Karpas-422 (cell line): ENCODE measurements around the gene SHD. TPM values are rescaled to one million over a fixed set of nuclear protein-coding genes. Genes with fewer than 3 reads are reported as not detected.
"Not testable (repeated sequence)": the region's sequence is repeated elsewhere in the genome, so short reads cannot be mapped to it uniquely, and the experiment has no call there.

ENCODE experiments used
- DNase-seq: peaks from one replicate; pipeline ENCODE4 v3.0.0-alpha.2; 2015
- H2AFZ ChIP-seq: fragments of 200-600 bp; sonication (generic); 2 replicates; pipeline ENCODE4 v1.6.1; 2014; ENCODE audit warnings: antibody characterized with exemption, low read length, mixed read lengths
- H3K27ac ChIP-seq: fragments of 200-600 bp; sonication (generic); 2 replicates; pipeline ENCODE4 v1.5.1; 2014; ENCODE audit warnings: mild to moderate bottlenecking, low read length, moderate library complexity
- H3K27me3 ChIP-seq: fragments of 200-600 bp; sonication (generic); 2 replicates; pipeline ENCODE4 v1.6.1; 2014; ENCODE audit warnings: low read length, mixed read lengths
- H3K36me3 ChIP-seq: fragments of 200-600 bp; sonication (generic); 2 replicates; pipeline ENCODE4 v1.6.1; 2014; ENCODE audit warnings: low read length, mixed read lengths; ENCODE audit not compliant: insufficient read depth
- H3K4me1 ChIP-seq: fragments of 200-600 bp; sonication (generic); 2 replicates; pipeline ENCODE4 v1.6.1; 2014; ENCODE audit warnings: mild to moderate bottlenecking, low read length, mixed read lengths
- H3K4me2 ChIP-seq: fragments of 200-600 bp; sonication (generic); 2 replicates; pipeline ENCODE4 v1.6.1; 2014; ENCODE audit warnings: low read length, low read depth, mild to moderate bottlenecking; ENCODE audit not compliant: poor library complexity, severe bottlenecking
- H3K4me3 ChIP-seq: fragments of 200-600 bp; sonication (generic); 2 replicates; pipeline ENCODE4 v1.5.1; 2014; ENCODE audit warnings: mild to moderate bottlenecking, antibody characterized with exemption, low read length, mixed read lengths
- H3K79me2 ChIP-seq: fragments of 200-600 bp; sonication (generic); 2 replicates; pipeline ENCODE4 v1.6.1; 2014; ENCODE audit warnings: mild to moderate bottlenecking, low read length, mixed read lengths
- H3K9ac ChIP-seq: fragments of 200-600 bp; sonication (generic); 2 replicates; pipeline ENCODE4 v1.6.0; 2014; ENCODE audit warnings: low read length
- H3K9me2 ChIP-seq: fragments of 200-600 bp; sonication (generic), shearing (Covaris generic); replicated peaks from 2 replicates; pipeline ENCODE4 v1.6.0; 2014; ENCODE audit warnings: mild to moderate bottlenecking, low read length, moderate library complexity; ENCODE audit not compliant: insufficient read depth
- H3K9me3 ChIP-seq: fragments of 300-700, 200-600 bp; sonication (generic); 2 replicates; pipeline ENCODE4 v1.6.1; 2014; ENCODE audit warnings: low read length, mixed read lengths
- H4K20me1 ChIP-seq: fragments of 200-600 bp; sonication (generic); 2 replicates; pipeline ENCODE4 v1.6.1; 2014; ENCODE audit warnings: mild to moderate bottlenecking, antibody characterized with exemption, low read length, low read depth; ENCODE audit not compliant: insufficient read depth
- total RNA-seq: library from RNA; depleted of rRNA; stranded (reverse); fragments of >200 nt; shearing (Covaris generic); gene quantifications from 2 replicates; pipeline ENCODE4 v1.2.3, GENCODE V29; 2014; ENCODE audit warnings: low replicate concordance

Gene SHD
- total RNA-seq, 1 experiment from 2014 or later = not detected

DNA sequence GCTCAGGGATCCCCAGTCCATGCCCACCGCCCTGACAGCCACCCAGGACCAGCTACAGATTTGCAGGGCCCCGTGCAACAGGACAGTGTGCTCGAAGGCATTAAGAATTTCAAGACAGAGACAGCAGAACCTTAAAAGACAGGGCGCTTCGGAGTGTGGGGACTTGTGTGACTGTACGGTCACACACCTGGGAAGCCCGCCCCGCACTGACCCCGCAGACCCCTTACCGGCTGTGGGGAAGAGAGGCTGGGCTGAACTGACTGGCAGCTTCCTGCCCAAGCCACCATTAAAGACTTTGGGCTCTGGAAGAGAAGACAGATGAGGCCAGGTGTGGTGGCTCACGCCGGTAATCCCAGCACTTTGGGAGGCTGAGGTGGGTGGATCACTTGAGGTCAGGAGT is 45.2 kb downstream of the SHD start:
- DNase-seq = no peak
- Histone ChIP-seq H3K4me1 (no peaks in the 10 kb centered on the region), H3K79me2 (no peaks in the 10 kb centered on the region), H3K27ac (no peak overlapping the region), H2AFZ (no peak overlapping the region), H3K9me2 (no peaks in the 10 kb centered on the region), H3K9me3 (peaks cover 13% of the 10 kb centered on the region), H3K4me2 (no peak overlapping the region), H3K27me3 (no peaks in the 10 kb centered on the region), H3K36me3 (no peaks in the 10 kb centered on the region), H3K4me3 (no peak overlapping the region), H4K20me1 (no peaks in the 10 kb centered on the region), H3K9ac (no peak overlapping the region)

DNA sequence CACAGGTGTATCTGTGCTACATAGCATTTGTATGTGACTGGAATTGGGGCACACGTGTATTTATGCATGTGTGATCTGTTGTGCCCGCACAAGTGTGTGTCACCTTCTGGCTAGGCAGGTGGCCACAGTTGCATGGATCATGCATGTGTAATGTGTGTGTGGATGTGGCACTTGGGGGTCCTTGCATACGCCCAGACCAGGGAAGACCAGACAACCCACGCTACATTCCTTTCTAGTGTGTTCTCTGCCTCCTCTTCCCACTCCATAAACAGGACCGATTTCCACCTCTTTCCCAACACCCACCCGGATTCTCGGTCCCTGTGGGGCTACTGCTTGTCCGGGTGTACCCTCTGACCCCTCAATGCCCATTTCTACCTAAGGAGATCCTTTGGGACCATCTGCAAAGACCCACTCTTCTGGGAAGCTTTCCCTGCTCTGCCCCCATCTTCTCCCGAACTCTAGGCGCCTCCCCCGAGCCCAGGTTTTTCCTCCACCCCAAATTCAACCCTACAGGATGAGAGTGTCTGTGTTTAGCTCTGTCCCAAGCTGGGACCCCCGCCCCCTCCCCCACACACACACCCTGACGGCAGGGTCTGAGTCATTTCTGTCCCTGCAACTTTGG is 47.3 kb downstream of the SHD start:
- no peak overlapping the region for H3K9ac ChIP-seq
- no peaks in the 10 kb centered on the region for H3K36me3 ChIP-seq
- no peak overlapping the region for H3K4me2 ChIP-seq
- H3K27ac ChIP-seq = no peak overlapping the region
- H3K9me2 ChIP-seq = no peaks in the 10 kb centered on the region
- H3K79me2 ChIP-seq = no peaks in the 10 kb centered on the region
- H3K27me3 ChIP-seq = no peaks in the 10 kb centered on the region
- H3K9me3 ChIP-seq = peaks cover 4% of the 10 kb centered on the region
- H4K20me1 ChIP-seq = no peaks in the 10 kb centered on the region
- no peak overlapping the region for H2AFZ ChIP-seq
- H3K4me3 ChIP-seq = no peak overlapping the region
- DNase-seq = no peak
- H3K4me1 ChIP-seq = no peaks in the 10 kb centered on the region

DNA sequence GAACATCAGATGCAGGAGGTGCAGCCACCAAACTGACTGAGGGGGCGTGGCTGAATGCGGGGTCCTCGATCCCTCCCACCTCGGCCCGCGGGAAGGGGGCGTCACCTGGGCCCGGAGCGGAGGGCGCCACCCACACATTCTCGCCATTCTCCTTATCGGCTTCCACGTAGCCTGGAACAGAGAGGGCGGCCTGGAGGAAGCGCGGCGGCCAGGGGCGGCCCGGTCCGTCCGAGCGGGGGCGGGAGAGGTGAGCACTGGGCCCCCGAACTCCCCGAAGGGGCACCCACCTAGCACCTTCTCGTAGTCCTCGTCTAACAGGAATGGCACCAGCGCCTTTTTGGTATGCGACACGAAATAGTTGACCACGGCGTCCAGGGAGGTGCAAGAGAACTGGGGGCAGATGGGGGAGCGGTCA is 47.8 kb downstream of the SHD start:
- Histone ChIP-seq H3K27ac (no peak overlapping the region), H3K4me3 (no peak overlapping the region), H4K20me1 (no peaks in the 10 kb centered on the region), H3K9me2 (no peaks in the 10 kb centered on the region), H3K36me3 (no peaks in the 10 kb centered on the region), H3K9me3 (no peaks in the 10 kb centered on the region; the same call in 1 of the 2 replicates), H3K27me3 (no peaks in the 10 kb centered on the region), H2AFZ (no peak overlapping the region), H3K9ac (no peak overlapping the region), H3K79me2 (no peaks in the 10 kb centered on the region), H3K4me2 (no peak overlapping the region), H3K4me1 (no peaks in the 10 kb centered on the region)
- no peak for DNase-seq

DNA sequence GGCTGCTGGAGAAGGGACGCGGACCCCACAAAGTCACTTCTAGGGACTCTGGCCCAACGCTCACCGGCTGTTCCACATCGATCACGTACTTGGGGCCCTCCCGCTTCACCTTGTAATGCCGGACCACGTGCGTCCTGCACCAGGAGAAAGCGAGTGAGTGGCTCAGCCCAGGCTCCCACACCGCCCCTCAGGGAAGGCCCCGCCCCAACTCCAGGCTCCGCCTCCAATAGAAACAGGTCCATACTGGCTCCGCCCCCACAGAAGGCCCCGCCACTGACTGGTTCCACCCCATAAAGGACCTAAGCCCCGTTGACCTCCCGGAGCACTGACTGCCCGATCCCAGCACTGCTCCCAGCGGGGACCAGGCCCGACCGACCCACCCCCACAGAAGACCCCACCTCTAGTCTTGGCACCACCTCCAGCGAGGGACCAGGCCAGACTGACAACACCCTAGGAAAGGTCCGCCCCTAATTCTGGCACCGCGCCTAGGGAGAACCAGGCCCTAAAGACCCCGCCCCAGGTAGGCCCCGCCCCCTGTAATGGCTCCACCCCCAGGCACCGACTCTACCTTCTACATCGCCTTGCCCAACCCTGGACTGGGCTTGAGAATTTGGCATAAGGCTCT is 48.3 kb downstream of the SHD start:
- no peaks in the 10 kb centered on the region for H3K27me3 ChIP-seq
- no peaks in the 10 kb centered on the region for H3K9me2 ChIP-seq
- no peaks in the 10 kb centered on the region for H3K4me1 ChIP-seq
- H3K4me2 ChIP-seq = no peak overlapping the region
- no peaks in the 10 kb centered on the region for H3K79me2 ChIP-seq
- no peak overlapping the region for H3K27ac ChIP-seq
- H2AFZ ChIP-seq = no peak overlapping the region
- H3K9me3 ChIP-seq = no peaks in the 10 kb centered on the region
- no peak overlapping the region for H3K4me3 ChIP-seq
- H4K20me1 ChIP-seq = no peaks in the 10 kb centered on the region
- no peaks in the 10 kb centered on the region for H3K36me3 ChIP-seq
- peak; percentile 57 for DNase-seq
- no peak overlapping the region for H3K9ac ChIP-seq

DNA sequence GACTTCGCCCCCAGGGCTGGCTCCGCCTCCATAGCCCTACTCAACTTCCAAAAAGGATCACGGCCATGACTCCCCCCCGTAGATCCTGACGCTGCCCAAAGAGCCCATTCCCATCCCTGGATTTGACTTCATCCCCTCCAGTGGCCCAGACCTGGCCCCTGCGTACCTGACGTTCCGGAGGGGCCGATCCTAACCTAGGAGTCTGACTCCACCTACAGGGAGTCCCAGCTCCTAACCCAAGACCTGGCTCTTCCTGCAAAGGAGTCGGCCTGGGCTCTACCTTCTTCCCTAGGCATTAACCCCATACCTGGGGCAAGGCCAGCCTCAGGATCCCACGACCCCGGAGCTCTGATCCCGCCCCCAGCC is 48.8 kb downstream of the SHD start:
- no peak overlapping the region for H3K9ac ChIP-seq
- H3K4me3 ChIP-seq = no peak overlapping the region
- H3K27me3 ChIP-seq = no peaks in the 10 kb centered on the region
- H3K79me2 ChIP-seq = no peaks in the 10 kb centered on the region
- no peak overlapping the region for H2AFZ ChIP-seq
- no peaks in the 10 kb centered on the region for H3K9me3 ChIP-seq
- H3K27ac ChIP-seq = no peak overlapping the region
- no peaks in the 10 kb centered on the region for H3K9me2 ChIP-seq
- no peak for DNase-seq
- H3K4me2 ChIP-seq = no peak overlapping the region
- no peaks in the 10 kb centered on the region for H3K36me3 ChIP-seq
- no peaks in the 10 kb centered on the region for H3K4me1 ChIP-seq
- H4K20me1 ChIP-seq = no peaks in the 10 kb centered on the region

DNA sequence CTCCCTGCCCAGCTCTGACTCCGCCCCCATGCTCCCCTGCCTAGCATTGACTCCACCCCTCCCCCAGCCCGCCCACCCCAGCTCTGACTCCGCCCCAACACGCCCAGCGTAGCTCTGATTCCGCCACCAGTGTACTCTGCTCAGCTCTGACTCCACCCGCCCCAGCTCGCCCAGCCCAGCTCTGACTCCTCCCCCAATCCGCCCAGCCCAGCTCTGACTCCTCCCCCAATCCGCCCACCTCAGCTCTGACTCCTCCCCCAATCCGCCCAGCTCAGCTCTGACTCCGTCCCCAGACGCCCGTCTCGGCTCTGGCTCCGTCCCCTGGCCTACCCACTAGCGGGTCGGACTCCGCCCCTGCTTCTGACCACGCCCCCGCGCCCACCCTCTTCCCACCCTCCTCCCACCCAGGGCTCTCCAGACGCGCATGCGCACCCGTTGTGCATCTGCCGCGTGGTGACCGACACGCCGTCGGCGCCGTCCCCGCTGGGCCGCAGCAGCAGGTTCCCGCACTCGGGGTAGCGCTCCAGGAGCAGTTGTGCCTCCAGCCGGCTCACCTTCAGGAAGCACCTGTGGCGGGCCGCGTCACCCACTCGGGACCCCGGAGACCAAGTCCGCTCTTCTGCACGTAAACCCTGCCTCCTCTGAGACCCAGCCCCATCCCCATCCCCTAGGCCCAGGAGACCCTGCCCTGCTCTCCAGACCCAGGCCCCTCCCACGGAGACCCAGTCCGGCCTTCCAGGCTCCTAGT is 49.4 kb downstream of the SHD start:
- no peaks in the 10 kb centered on the region for H4K20me1 ChIP-seq
- H3K4me2 ChIP-seq = no peak overlapping the region
- H3K9me3 ChIP-seq = no peaks in the 10 kb centered on the region
- no peaks in the 10 kb centered on the region for H3K79me2 ChIP-seq
- H3K4me1 ChIP-seq = no peaks in the 10 kb centered on the region
- no peak overlapping the region for H3K27ac ChIP-seq
- no peaks in the 10 kb centered on the region for H3K27me3 ChIP-seq
- no peak overlapping the region for H3K4me3 ChIP-seq
- DNase-seq = peak; percentile 85
- no peak overlapping the region for H3K9ac ChIP-seq
- H3K9me2 ChIP-seq = no peaks in the 10 kb centered on the region
- no peak overlapping the region for H2AFZ ChIP-seq
- H3K36me3 ChIP-seq = no peaks in the 10 kb centered on the region

DNA sequence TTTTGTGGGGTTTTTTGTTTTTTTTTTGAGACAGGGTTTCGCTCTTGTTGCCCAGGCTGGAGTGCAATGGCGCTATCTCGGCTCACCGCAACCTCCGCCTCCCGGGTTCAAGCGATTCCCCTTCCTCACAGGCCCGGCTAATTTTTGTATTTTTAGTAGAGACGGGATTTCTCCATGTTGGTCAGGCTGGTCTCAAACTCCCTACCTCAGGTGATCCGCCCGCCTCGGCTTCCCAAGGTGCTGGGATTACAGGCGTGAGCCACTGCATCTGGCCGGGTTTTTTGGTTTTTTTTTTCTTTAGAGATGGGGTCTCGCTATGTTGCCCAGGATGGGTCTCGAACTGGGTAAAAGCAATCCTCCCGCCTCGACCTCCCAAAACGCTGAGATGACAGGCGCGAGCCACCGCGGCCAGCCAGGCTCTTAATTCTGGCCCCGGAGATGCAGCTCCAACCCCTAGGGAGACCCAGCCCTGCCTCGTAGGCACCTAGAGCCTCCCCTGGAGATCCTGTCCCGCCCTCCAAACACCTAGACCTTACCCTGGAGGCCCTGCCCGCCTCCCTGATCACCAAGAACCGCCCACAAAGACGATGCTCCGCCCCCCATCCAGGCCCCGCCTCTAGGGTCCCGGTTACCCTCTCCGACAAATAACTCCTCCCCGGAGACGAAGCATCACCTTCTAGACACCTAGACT is 50.1 kb downstream of the SHD start:
- not testable (repeated sequence) for H3K27ac ChIP-seq, DNase-seq

DNA sequence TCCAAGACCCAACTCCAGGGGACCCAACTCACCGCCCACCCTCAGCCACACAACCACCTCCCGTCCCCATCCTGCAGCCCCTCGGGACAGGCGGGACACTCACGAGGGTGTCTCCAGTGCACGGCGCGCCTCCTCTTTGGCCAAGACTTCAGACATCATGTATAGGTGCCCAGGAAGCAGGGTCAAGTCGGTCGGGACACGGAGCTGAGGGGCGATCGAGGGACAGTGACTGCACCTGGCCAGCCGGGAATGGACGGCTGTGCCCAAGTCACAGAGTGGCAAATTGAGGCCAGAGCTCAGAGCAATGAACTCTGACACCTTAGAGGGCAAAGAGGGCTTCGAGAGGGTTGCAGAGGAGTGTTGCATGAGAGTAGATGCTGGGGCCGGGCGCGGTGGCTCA is 50.8 kb downstream of the SHD start:
- Histone ChIP-seq H3K9me3 (no peaks in the 10 kb centered on the region), H3K27ac (no peak overlapping the region), H3K79me2 (no peaks in the 10 kb centered on the region), H3K9me2 (no peaks in the 10 kb centered on the region), H2AFZ (no peak overlapping the region), H3K4me2 (no peak overlapping the region), H3K36me3 (no peaks in the 10 kb centered on the region), H3K4me3 (no peak overlapping the region), H3K27me3 (no peaks in the 10 kb centered on the region), H3K9ac (no peak overlapping the region), H3K4me1 (no peaks in the 10 kb centered on the region), H4K20me1 (no peaks in the 10 kb centered on the region)
- no peak for DNase-seq

More for the DNA sequence above, 50.1 kb downstream of the SHD start:
- H3K9me2 ChIP-seq, H3K36me3 ChIP-seq, H2AFZ ChIP-seq, H4K20me1 ChIP-seq, H3K4me3 ChIP-seq, H3K9me3 ChIP-seq, H3K9ac ChIP-seq, H3K27me3 ChIP-seq, H3K4me2 ChIP-seq, H3K79me2 ChIP-seq, H3K4me1 ChIP-seq: not testable (repeated sequence)
